GM23338 (cell line): ENCODE measurements around the gene SHISA6.

ENCODE experiments used
- CTCF ChIP-seq, 2 experiments: fragments of 200-600 bp in 1 of 2; sonication (generic) in 1 of 2; conservative IDR thresholded peaks; 2 replicates each; pipeline versions ENCODE4 v1.5.1 to v1.6.1; 2016 to 2017; ENCODE audit warnings: antibody characterized with exemption in 2 of 2, low read depth in 2 of 2, mild to moderate bottlenecking in 2 of 2, moderate library complexity in 1 of 2
- ETS1 ChIP-seq: IDR thresholded peaks from 2 replicates; pipeline ENCODE4 v1.6.1; 2016; ENCODE audit warnings: antibody characterized with exemption
- EZH2 ChIP-seq: fragments of 200-600 bp; sonication (generic); IDR thresholded peaks from one replicate; pipeline ENCODE4 v1.8.0; 2017; ENCODE audit warnings: antibody characterized with exemption, mild to moderate bottlenecking, low read depth; ENCODE audit not compliant: unreplicated experiment
- EZH2phosphoT487 ChIP-seq: fragments of 200-600 bp; sonication (generic); IDR thresholded peaks from one replicate; pipeline ENCODE4 v1.8.1; 2018; ENCODE audit warnings: antibody characterized with exemption; ENCODE audit not compliant: unreplicated experiment
- JUNB ChIP-seq: IDR thresholded peaks from one replicate; pipeline ENCODE4 v1.6.1; 2016; ENCODE audit warnings: antibody characterized with exemption; ENCODE audit not compliant: unreplicated experiment
- POLR2AphosphoS5 ChIP-seq: IDR thresholded peaks from 2 replicates; pipeline ENCODE4 v1.6.1; 2016; ENCODE audit warnings: antibody characterized with exemption, low read depth
- REST ChIP-seq: IDR thresholded peaks from one replicate; pipeline ENCODE4 v1.6.1; 2018; ENCODE audit warnings: antibody characterized with exemption; ENCODE audit not compliant: unreplicated experiment

GRCh38 chr17:11503308-11504035 lies 262.5 kb downstream of the SHISA6 start:
- TF ChIP-seq CTCF (conservative IDR thresholded peaks at IDR 0.05; ENCODE audit: low read depth in 2 of 2) (no peak), POLR2AphosphoS5 (no peak), REST (no peak), EZH2 (no peak), EZH2phosphoT487 (no peak), ETS1 (no peak), JUNB (no peak)
